HEK293T (cell line): ENCODE measurements around the gene OR2A1.
"Not testable (repeated sequence)": the region's sequence is repeated elsewhere in the genome, so short reads cannot be mapped to it uniquely, and the experiment has no call there.

Source experiments
- ARNT ChIP-seq: fragments of 450-650 bp; IDR thresholded peaks from 2 replicates; pipeline ENCODE4 v1.6.1; 2017; ENCODE audit warnings: mild to moderate bottlenecking
- BHLHE40 ChIP-seq: fragments of 450-650 bp; IDR thresholded peaks from 2 replicates; pipeline ENCODE4 v1.6.1; 2016; ENCODE audit warnings: mild to moderate bottlenecking, moderate library complexity, borderline replicate concordance
- ELF4 ChIP-seq: fragments of 450-650 bp; IDR thresholded peaks from 2 replicates; pipeline ENCODE4 v1.6.1; 2017; ENCODE audit warnings: antibody characterized with exemption
- FOXA1 ChIP-seq: fragments of 450-650 bp; IDR thresholded peaks from 2 replicates; pipeline ENCODE4 v1.6.1; 2016; ENCODE audit warnings: mild to moderate bottlenecking
- FOXK2 ChIP-seq: fragments of 450-650 bp; IDR thresholded peaks from 2 replicates; pipeline ENCODE4 v1.6.1; 2016; ENCODE audit warnings: mild to moderate bottlenecking
- FOXM1 ChIP-seq: fragments of 450-650 bp; IDR thresholded peaks from 2 replicates; pipeline ENCODE4 v1.6.1; 2017; ENCODE audit warnings: mild to moderate bottlenecking, borderline replicate concordance
- LEF1 ChIP-seq: fragments of 450-650 bp; IDR thresholded peaks from 2 replicates; pipeline ENCODE4 v1.6.1; 2017; ENCODE audit warnings: mild to moderate bottlenecking, borderline replicate concordance
- NFRKB ChIP-seq: fragments of 450-650 bp; IDR thresholded peaks from 2 replicates; pipeline ENCODE4 v1.6.1; 2016; ENCODE audit warnings: mild to moderate bottlenecking, moderate library complexity
- SP1 ChIP-seq: fragments of 450-650 bp; IDR thresholded peaks from 2 replicates; pipeline ENCODE4 v1.6.1; 2017
- TARDBP ChIP-seq: fragments of 450-650 bp; IDR thresholded peaks from 2 replicates; pipeline ENCODE4 v1.6.1; 2016
- ZNF384 ChIP-seq: fragments of 450-650 bp; IDR thresholded peaks from 2 replicates; pipeline ENCODE4 v1.6.1; 2016
- TF ChIP-seq, protein P1 (sequence below): fragments of 450-650 bp; IDR thresholded peaks from 2 replicates; pipeline ENCODE4 v1.6.1; 2016

DNA sequence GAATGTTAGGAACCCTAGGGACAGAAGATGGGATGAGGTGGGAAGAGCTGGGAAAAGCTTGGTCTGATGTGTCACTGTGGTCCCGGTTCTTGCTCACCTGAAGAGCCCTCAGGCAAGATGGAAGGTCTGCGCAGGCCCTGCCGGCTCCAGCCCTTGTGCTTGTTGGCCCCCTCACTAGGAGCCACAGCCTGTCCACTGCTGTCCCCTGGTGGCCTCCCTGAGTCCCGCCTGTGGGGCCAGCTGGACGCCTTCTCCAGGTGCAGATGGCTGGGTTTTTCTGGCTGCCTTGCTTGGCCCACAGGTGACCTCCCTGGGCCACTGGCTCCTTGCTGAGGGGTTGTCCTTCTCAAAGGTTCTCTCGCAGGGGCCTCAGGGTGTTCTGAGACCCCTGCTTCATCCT is 28.5 kb upstream of the OR2A1 start:
- TF ChIP-seq NFRKB, SP1, FOXA1, FOXM1, ARNT, ZNF384, BHLHE40, FOXK2, ELF4, TARDBP, LEF1: not testable (repeated sequence)
- TF ChIP-seq, protein P1, sequence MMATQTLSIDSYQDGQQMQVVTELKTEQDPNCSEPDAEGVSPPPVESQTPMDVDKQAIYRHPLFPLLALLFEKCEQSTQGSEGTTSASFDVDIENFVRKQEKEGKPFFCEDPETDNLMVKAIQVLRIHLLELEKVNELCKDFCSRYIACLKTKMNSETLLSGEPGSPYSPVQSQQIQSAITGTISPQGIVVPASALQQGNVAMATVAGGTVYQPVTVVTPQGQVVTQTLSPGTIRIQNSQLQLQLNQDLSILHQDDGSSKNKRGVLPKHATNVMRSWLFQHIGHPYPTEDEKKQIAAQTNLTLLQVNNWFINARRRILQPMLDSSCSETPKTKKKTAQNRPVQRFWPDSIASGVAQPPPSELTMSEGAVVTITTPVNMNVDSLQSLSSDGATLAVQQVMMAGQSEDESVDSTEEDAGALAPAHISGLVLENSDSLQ: not testable (repeated sequence)
